Type B pancreatic cell (in vitro differentiated cells): ENCODE measurements around the gene TUBA1A. TPM values are rescaled to one million over a fixed set of nuclear protein-coding genes. Genes with fewer than 3 reads are reported as not detected.

Experiments used
- DNase-seq: peaks from one replicate; pipeline ENCODE4 v3.0.0; 2021; ENCODE audit warnings: mixed read lengths; ENCODE audit not compliant: unreplicated experiment; ENCODE audit errors: extremely low spot score
- H3K27ac Mint-ChIP-seq: 2 replicates; pipeline ENCODE4 v1.8.0; 2021; ENCODE audit warnings: mild to moderate bottlenecking, mixed read lengths
- H3K27me3 Mint-ChIP-seq: 2 replicates; pipeline ENCODE4 v1.8.0; 2021; ENCODE audit warnings: mixed read lengths
- H3K36me3 Mint-ChIP-seq: 2 replicates; pipeline ENCODE4 v1.8.0; 2021; ENCODE audit warnings: mixed read lengths
- H3K4me1 Mint-ChIP-seq: one replicate; pipeline ENCODE4 v1.8.0; 2021; ENCODE audit warnings: mixed read lengths; ENCODE audit not compliant: unreplicated experiment
- H3K4me3 Mint-ChIP-seq: 2 replicates; pipeline ENCODE4 v1.8.0; 2021; ENCODE audit warnings: mild to moderate bottlenecking, mixed read lengths
- H3K9me3 Mint-ChIP-seq: 2 replicates; pipeline ENCODE4 v1.8.0; 2021; ENCODE audit warnings: mixed read lengths
- total RNA-seq: library from RNA; stranded (reverse); gene quantifications from 2 replicates; pipeline ENCODE4 v1.2.1, GENCODE V29; 2021; ENCODE audit warnings: low replicate concordance
- TF ChIP-seq, protein P1 (sequence below): fragments of 200-600 bp; sonication (generic); conservative IDR thresholded peaks from 2 replicates; pipeline ENCODE4 v1.5.0; 2021; ENCODE audit warnings: antibody characterized with exemption, mild to moderate bottlenecking

TUBA1A gene
- total RNA-seq, 1 donor from 2014 or later, result 489 TPM

DNA sequence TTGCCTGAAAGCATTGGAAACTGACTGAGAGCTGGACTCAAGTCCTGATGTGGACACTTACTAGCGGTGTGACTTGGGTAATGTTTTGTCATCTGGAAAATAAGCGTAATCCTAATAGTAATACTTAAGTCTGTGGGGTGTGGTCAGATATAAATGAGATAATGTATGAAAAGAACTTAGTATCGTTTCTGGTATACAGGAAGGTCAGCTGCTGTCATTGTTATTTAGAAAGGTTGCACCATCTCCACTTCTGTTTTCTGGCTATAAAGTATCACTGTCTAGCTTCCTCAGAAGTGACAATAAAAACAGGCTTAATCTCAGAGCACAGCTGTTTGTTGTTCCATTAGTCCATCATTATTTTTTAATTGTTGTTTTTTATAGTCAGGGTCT lies 41.9 kb upstream of the TUBA1A start:
- Mint-ChIP-seq H3K4me1 (peaks cover 42% of the 10 kb centered on the region), H3K27me3 (no peaks in the 10 kb centered on the region), H3K27ac (no peak overlapping the region), H3K4me3 (no peak overlapping the region), H3K9me3 (no peaks in the 10 kb centered on the region), H3K36me3 (no peaks in the 10 kb centered on the region)
- TF ChIP-seq, protein P1, sequence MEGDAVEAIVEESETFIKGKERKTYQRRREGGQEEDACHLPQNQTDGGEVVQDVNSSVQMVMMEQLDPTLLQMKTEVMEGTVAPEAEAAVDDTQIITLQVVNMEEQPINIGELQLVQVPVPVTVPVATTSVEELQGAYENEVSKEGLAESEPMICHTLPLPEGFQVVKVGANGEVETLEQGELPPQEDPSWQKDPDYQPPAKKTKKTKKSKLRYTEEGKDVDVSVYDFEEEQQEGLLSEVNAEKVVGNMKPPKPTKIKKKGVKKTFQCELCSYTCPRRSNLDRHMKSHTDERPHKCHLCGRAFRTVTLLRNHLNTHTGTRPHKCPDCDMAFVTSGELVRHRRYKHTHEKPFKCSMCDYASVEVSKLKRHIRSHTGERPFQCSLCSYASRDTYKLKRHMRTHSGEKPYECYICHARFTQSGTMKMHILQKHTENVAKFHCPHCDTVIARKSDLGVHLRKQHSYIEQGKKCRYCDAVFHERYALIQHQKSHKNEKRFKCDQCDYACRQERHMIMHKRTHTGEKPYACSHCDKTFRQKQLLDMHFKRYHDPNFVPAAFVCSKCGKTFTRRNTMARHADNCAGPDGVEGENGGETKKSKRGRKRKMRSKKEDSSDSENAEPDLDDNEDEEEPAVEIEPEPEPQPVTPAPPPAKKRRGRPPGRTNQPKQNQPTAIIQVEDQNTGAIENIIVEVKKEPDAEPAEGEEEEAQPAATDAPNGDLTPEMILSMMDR, result no peak
- DNase-seq, result no peak

DNA sequence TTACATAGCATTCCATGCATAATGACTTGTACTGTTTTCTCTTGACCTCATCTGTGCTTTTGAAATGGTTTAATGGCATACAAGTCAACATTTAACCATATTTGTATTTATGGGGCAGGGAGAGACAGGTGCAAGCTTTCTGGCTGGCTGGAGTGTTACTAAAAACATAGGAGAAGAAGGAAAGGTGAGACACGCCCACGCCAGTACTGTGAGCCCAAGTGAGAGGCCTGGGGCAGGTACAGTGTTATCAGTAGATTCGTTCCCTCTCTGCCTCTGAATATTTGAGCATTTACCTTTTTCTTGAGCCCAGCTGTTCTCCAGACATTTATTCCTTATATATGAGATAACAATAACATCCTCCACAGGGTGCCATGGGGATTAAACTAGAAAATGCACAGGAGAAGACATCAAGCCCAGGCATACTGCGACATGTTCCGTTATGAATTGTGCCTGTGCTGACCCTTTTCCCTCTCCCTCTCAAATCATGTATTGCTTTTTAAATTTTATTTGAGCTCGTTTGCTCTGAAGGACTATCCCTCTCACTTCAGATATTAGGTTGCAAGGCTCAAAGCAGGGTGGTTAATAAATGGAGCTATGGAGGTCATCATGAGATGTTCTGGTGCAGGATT lies 41.4 kb upstream of the TUBA1A start:
- H3K36me3 Mint-ChIP-seq, result no peaks in the 10 kb centered on the region
- H3K4me1 Mint-ChIP-seq, result peaks cover 42% of the 10 kb centered on the region
- no peak overlapping the region for H3K27ac Mint-ChIP-seq
- H3K27me3 Mint-ChIP-seq, result no peaks in the 10 kb centered on the region
- no peak overlapping the region for H3K4me3 Mint-ChIP-seq
- DNase-seq, result no peak
- H3K9me3 Mint-ChIP-seq, result no peaks in the 10 kb centered on the region
- TF ChIP-seq, protein P1, result no peak

DNA sequence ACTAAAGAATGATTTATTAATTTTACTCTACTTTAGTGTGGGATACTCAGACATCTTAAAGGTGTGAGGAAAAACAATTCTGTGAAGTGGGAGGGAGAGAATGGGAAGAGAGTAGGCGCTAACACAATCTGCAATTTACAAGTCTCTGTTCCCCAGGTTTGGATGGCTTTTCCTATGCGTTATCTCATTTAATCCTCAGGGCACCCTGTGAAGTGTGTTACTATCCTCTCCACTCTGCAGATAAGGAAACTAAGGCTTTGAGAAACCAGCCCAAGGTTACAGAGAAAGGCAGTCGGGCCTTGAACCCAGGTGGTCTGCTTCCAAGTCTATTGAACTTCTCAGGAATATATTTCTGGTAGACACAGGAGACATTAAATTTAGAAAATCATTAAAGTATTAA lies 39.8 kb upstream of the TUBA1A start:
- Mint-ChIP-seq H3K9me3 (no peaks in the 10 kb centered on the region), H3K27me3 (no peaks in the 10 kb centered on the region), H3K36me3 (no peaks in the 10 kb centered on the region), H3K27ac (no peak overlapping the region), H3K4me1 (peaks cover 37% of the 10 kb centered on the region), H3K4me3 (no peak overlapping the region)
- no peak for DNase-seq
- TF ChIP-seq, protein P1, result no peak

DNA sequence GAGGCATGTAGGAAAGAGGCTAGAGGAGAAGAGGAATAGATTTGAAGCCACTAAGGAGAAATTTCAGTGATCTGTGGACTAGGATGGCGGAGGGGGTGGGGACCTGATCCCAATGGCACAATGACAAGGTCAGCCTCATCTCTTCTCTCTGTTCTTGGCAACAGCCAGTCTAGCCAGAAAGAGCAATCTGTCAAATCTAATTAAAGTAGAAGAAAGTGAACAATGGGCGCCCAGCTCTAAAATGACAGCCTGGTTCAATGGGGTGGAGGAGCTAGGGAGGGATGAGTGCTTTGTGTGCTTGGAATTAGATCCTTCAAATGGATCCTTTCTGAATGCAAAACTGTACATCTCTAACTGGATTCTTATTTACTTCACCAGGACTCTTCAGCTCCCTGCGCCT lies 38.8 kb upstream of the TUBA1A start:
- Mint-ChIP-seq H3K4me3 (no peak overlapping the region), H3K36me3 (no peaks in the 10 kb centered on the region)
- no peak for DNase-seq

DNA sequence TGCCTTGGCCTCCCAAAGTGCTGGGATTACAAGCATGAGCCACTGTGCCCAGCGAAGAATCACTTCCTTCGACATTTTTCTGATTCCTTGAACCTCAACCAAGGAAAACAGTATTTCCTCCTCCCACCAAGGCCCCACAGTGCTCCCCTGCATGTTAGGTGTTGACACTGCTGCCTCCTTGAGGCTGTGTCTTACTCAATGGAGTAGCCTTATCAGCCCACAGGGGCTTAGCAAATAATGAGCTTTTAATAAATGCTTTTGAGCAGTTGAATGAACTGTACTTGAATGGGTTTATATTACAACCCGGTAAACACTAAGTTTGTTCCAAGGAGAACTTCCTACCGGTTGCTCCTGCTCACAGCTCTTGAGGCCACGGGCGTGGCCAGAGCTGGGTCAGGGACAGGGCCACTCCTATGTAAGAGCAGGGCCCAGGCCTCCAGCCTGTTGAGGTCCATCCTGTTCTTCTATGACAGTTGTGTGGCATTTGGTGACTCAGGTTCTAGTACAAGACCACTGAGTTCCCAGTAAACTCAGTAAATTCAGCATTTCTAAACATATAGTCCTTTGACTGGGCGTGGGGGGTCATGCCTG lies 36.8 kb upstream of the TUBA1A start:
- H3K27me3 Mint-ChIP-seq, result no peaks in the 10 kb centered on the region
- no peaks in the 10 kb centered on the region for H3K36me3 Mint-ChIP-seq
- no peak overlapping the region for H3K27ac Mint-ChIP-seq
- peaks cover 15% of the 10 kb centered on the region for H3K4me1 Mint-ChIP-seq
- TF ChIP-seq, protein P1, result no peak
- no peak for DNase-seq
- H3K9me3 Mint-ChIP-seq, result no peaks in the 10 kb centered on the region
- H3K4me3 Mint-ChIP-seq, result no peak overlapping the region

More for the DNA sequence above, 38.8 kb upstream of the TUBA1A start:
- Mint-ChIP-seq H3K4me1 (peaks cover 28% of the 10 kb centered on the region), H3K9me3 (no peaks in the 10 kb centered on the region), H3K27me3 (no peaks in the 10 kb centered on the region), H3K27ac (no peak overlapping the region)
- TF ChIP-seq, protein P1, result no peak
